K562 (cell line): Measurements from ENCODE around the gene FAM118B.

Source experiments
- MAFG ChIP-seq: fragments of 450-650 bp; conservative IDR thresholded peaks from 2 replicates; pipeline ENCODE4 v1.6.1; 2016; ENCODE audit warnings: missing genetic modification characterization, missing compliant biosample characterization
- PHF8 ChIP-seq: fragments of 200-600 bp; sonication (generic); IDR thresholded peaks from 2 replicates; pipeline ENCODE4 v1.6.1; 2012; ENCODE audit warnings: mixed run types, mild to moderate bottlenecking, inconsistent platforms, low read length, moderate library complexity, borderline replicate concordance
- POLR2AphosphoS5 ChIP-seq: IDR thresholded peaks from 2 replicates; pipeline ENCODE4 v1.6.1; 2011; ENCODE audit warnings: mild to moderate bottlenecking, low read depth, low read length, moderate library complexity; ENCODE audit not compliant: control insufficient read depth, insufficient read depth
- PPARD ChIP-seq: fragments of 250-450 bp; sonication (Bioruptor Pico); IDR thresholded peaks from 2 replicates; pipeline ENCODE4 v1.8.0; 2022; ENCODE audit warnings: inconsistent platforms, mild to moderate bottlenecking, moderate library complexity
- SREBF1 ChIP-seq: fragments of 150-350 bp; IDR thresholded peaks from 2 replicates; pipeline ENCODE4 v1.6.1; 2014; ENCODE audit warnings: antibody characterized with exemption, low read depth, low read length, borderline replicate concordance
- ZNF274 ChIP-seq: IDR thresholded peaks from 2 replicates; pipeline ENCODE4 v1.6.1; 2011; ENCODE audit warnings: low read depth, mild to moderate bottlenecking, low read length, moderate library complexity, borderline replicate concordance
- TF ChIP-seq, protein P1 (sequence below), 3 experiments: IDR thresholded peaks in 2 of 3; conservative IDR thresholded peaks in 1 of 3; 2 replicates each; pipeline ENCODE4 v1.5.1; 2011 to 2012; ENCODE audit warnings: low read length in 3 of 3, mild to moderate bottlenecking in 3 of 3, control low read depth in 2 of 3, improper control_type of control experiment in 1 of 3, inconsistent platforms in 1 of 3, low read depth in 1 of 3, mixed read lengths in 1 of 3, moderate library complexity in 1 of 3; ENCODE audit not compliant: insufficient read depth in 2 of 3

DNA sequence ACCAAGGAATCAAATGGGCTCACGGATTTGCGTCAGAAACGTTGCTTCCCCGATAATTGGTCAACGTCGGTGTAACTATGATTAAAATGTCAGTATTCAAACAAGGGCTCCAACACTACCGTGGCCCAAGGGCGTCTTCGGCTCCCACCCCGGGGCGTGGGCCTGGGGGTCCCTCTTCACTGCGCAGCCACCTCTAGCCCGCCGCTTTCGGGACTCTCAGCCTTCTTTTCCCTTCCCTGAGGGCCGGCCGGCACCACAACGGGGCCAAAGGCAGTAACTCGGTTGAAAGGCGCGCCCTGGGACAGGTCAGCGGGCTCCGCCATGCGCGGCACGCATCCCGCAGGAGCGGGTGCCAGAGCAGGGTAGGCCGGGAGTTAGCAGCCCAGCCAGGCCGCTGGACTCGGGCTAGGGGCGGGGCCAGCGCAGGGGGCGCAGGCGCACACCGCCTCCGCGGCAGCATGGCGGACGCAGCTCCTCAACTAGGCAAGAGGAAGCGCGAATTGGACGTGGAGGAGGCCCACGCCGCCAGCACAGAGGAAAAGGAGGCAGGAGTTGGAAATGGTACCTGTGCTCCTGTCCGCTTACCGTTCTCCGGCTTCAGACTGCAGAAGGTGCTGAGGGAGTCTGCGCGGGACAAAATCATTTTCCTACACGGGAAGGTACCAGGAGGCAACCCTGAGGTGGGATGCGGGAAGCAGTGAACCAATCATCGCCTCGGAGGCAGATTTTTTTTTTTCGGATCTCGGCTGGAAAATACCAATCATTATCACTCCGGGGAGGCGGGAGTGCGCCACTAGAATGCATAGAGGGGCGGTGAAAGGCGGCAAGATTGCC lies 92.3 kb downstream of the FAM118B start, which contains the start of gene DCPS:
- TF ChIP-seq SREBF1 = no peak
- TF ChIP-seq, protein P1, sequence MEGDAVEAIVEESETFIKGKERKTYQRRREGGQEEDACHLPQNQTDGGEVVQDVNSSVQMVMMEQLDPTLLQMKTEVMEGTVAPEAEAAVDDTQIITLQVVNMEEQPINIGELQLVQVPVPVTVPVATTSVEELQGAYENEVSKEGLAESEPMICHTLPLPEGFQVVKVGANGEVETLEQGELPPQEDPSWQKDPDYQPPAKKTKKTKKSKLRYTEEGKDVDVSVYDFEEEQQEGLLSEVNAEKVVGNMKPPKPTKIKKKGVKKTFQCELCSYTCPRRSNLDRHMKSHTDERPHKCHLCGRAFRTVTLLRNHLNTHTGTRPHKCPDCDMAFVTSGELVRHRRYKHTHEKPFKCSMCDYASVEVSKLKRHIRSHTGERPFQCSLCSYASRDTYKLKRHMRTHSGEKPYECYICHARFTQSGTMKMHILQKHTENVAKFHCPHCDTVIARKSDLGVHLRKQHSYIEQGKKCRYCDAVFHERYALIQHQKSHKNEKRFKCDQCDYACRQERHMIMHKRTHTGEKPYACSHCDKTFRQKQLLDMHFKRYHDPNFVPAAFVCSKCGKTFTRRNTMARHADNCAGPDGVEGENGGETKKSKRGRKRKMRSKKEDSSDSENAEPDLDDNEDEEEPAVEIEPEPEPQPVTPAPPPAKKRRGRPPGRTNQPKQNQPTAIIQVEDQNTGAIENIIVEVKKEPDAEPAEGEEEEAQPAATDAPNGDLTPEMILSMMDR (IDR thresholded peaks at IDR 0.05 in 2 of 3, conservative IDR thresholded peaks at IDR 0.05 in 1 of 3; ENCODE audit: insufficient read depth in 2 of 3, low read depth in 1 of 3, low read length in 3 of 3) = no peak
- no peak for TF ChIP-seq PPARD (CRISPR knock-in tag)
- TF ChIP-seq MAFG (tag) = no peak
- TF ChIP-seq PHF8 = peak; percentile 100
- no peak for TF ChIP-seq ZNF274
- peak; percentile 83 for TF ChIP-seq POLR2AphosphoS5
